ENCODE results near the gene C3orf49.

C3orf49 gene

DNA sequence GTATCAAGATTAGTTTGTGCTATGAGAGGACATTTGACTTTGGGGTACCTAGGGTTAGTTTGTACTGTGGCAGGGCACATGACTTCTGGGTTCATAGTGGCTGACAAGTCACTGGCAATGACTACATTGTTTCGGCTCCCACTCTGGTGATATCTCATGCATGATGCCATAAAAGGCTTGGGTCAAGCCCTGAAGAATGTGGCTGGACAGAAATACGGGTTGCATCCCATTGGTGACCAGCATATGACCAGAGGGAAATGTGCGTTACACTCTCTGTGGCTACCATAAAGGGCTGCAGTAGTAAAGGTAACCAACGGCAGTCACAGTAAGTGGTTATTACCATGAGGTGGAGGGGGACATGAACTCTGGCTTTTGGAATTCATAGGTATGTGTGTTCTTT lies 26.1 kb downstream of the C3orf49 start:
- TF ChIP-seq, protein P1, sequence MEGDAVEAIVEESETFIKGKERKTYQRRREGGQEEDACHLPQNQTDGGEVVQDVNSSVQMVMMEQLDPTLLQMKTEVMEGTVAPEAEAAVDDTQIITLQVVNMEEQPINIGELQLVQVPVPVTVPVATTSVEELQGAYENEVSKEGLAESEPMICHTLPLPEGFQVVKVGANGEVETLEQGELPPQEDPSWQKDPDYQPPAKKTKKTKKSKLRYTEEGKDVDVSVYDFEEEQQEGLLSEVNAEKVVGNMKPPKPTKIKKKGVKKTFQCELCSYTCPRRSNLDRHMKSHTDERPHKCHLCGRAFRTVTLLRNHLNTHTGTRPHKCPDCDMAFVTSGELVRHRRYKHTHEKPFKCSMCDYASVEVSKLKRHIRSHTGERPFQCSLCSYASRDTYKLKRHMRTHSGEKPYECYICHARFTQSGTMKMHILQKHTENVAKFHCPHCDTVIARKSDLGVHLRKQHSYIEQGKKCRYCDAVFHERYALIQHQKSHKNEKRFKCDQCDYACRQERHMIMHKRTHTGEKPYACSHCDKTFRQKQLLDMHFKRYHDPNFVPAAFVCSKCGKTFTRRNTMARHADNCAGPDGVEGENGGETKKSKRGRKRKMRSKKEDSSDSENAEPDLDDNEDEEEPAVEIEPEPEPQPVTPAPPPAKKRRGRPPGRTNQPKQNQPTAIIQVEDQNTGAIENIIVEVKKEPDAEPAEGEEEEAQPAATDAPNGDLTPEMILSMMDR (IDR thresholded peaks at IDR 0.05; ENCODE audit: low read depth, low read length), result no peak
- no peak overlapping the region for H3K4me3 ChIP-seq (ENCODE audit: low read depth, low read length)
- DNase-seq (ENCODE audit: low read depth, low spot score), result no peak
- in situ Hi-C loops (cut with HindIII; ENCODE audit: low sequenced_read_pairs), result no loop called here

DNA sequence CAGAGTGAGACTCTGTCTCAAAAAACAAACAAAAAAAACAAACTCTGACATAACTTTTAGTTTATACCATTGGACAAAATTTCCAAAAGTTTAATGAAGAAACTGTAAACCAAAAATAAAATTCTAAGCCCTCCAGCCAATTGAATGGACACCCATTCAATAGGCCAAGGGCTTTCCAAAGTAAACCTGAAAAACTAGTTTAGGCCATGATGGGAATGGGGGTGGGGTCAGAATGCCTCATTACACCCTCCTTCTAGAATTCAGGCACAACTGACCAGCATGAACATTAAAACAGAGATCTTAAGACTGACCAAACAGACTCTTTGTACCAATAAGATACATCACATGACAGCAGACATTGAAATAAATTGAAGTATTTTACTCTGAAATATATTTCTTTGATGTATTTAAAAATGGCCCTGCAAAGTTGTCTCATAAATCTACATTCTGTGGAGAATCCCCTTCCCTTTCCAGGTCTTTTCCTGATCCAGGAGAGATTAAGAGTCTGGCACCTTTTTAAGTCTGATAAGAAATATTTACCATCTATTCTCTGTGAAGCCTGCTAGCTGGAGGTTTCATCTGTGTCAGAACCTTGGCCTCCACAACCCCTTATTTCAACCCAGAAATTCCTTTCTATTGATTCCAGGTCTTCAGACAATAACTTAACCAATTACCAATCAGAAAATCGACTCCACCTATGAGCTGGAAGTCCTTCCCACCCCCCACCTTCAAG lies 28.8 kb downstream of the C3orf49 start:
- TF ChIP-seq, protein P1 (IDR thresholded peaks at IDR 0.05; ENCODE audit: low read depth, low read length), result no peak
- H3K4me3 ChIP-seq (ENCODE audit: low read depth, low read length), result no peak overlapping the region
- DNase-seq (ENCODE audit: low read depth, low spot score), result no peak
- in situ Hi-C loops (cut with HindIII; ENCODE audit: low sequenced_read_pairs), result no loop called here

DNA sequence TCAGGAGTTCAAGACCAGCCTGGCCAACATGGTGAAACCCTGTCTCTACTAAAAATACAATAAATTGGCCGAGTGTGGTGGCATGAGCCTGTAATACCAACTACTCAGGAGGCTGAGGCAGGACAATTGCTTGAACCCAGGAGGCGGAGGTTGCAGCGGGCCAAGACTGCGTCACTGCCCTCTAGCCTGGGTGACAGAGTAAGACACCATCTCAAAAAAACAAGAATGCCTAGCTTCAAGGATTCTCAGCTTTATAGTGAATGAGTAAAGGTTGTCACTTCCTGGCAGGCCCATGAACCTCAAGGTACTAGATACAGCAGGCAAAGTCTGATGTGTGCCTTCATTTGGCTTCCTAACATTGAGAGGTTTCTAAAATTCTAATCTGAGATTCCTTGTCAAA lies 30.1 kb downstream of the C3orf49 start:
- TF ChIP-seq, protein P1 (IDR thresholded peaks at IDR 0.05; ENCODE audit: low read depth, low read length), result no peak
- no peak for DNase-seq (ENCODE audit: low read depth, low spot score)
- in situ Hi-C loops (cut with HindIII; ENCODE audit: low sequenced_read_pairs), result no loop called here
- H3K4me3 ChIP-seq (ENCODE audit: low read depth, low read length), result no peak overlapping the region

DNA sequence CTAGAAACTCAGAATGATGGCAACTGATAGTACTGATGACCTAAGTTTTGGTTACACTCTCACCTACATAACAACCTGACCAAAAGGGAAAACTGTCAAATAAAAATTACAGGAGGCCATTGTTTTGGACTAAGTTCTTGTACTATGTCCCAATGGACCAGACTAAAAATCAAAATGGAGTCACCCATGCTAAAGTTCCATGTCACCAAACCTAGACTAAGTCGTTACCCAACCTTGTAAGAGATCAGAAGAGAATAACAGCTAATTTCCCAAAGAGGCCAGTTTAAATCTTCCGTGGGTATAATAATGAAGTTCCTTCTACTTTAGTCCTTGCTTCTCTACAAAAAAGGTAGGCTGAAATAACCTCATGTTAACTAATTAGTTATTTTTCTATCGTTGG lies 32.2 kb downstream of the C3orf49 start:
- no peak for DNase-seq (ENCODE audit: low read depth, low spot score)
- no peak overlapping the region for H3K4me3 ChIP-seq (ENCODE audit: low read depth, low read length)
- TF ChIP-seq, protein P1 (IDR thresholded peaks at IDR 0.05; ENCODE audit: low read depth, low read length), result no peak
- in situ Hi-C loops (cut with HindIII; ENCODE audit: low sequenced_read_pairs), result no loop called here

DNA sequence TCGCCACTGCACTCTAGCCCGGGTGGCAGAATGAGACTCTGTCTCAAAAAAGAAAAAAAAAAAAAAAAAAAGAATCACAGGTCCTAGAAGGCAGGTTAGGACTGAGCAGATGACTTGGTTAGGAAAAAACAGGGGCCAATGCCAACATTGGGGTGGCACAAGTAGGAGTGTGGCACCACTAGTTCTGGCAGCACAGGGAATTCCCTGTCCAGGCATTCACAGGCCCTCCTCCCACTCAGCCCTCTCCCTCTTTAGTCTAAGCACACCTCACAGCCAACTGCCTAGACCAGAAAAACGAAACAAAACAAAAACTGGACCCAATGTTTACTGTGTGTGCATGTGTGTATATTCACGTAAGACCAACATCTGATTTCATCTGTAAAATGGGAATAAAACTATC lies 34.0 kb downstream of the C3orf49 start:
- TF ChIP-seq, protein P1 (IDR thresholded peaks at IDR 0.05; ENCODE audit: low read depth, low read length), result no peak
- no peak overlapping the region for H3K4me3 ChIP-seq (ENCODE audit: low read depth, low read length)
- DNase-seq (ENCODE audit: low read depth, low spot score), result no peak
- in situ Hi-C loops (cut with HindIII; ENCODE audit: low sequenced_read_pairs), result no loop called here

DNA sequence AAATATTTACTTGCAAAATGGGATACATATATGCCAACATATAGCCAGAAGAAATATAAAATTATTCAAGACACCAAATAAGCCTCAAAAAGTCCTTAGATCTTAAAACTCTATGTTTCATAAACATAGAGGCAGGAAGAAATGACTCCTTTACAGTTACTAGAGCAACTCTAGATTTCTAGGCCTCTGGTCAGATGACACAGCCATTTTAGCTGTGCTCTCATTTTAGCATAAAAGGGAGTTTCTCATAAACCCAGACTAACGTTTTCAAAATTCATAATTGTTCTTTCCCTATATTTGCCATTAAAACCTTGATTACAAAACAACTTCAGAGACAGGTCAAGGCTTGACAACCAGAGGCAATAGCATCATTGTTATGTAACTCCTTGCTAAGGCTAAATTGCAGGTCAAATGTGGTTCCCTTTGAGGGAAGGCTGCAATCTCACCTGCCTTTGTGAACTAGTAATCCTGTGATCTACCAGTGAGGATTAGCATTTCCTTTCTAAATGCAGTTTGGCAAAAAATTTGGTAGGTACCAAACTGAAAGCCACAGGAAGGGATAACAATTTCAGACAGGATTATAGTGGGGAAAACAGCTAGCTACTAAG lies 36.3 kb downstream of the C3orf49 start:
- TF ChIP-seq, protein P1 (IDR thresholded peaks at IDR 0.05; ENCODE audit: low read depth, low read length), result no peak
- H3K4me3 ChIP-seq (ENCODE audit: low read depth, low read length), result no peak overlapping the region
- in situ Hi-C loops (cut with HindIII; ENCODE audit: low sequenced_read_pairs), result no loop called here
- DNase-seq (ENCODE audit: low read depth, low spot score), result no peak
